Activated naive CD8-positive, alpha-beta T cell (primary cell): ENCODE results near the gene ODAM.

Experiments
- H3K27ac Mint-ChIP-seq: one replicate; pipeline ENCODE4 v1.8.0; 2021; ENCODE audit warnings: mixed read lengths
- H3K27me3 Mint-ChIP-seq: one replicate; pipeline ENCODE4 v1.8.0; 2021; ENCODE audit warnings: mixed read lengths
- H3K36me3 Mint-ChIP-seq: one replicate; pipeline ENCODE4 v1.8.0; 2021; ENCODE audit warnings: mixed read lengths
- H3K4me1 Mint-ChIP-seq: one replicate; pipeline ENCODE4 v1.8.0; 2021; ENCODE audit warnings: low read depth, mixed read lengths
- H3K4me3 Mint-ChIP-seq: one replicate; pipeline ENCODE4 v1.8.0; 2021; ENCODE audit warnings: mild to moderate bottlenecking, mixed read lengths
- H3K9me3 Mint-ChIP-seq: one replicate; pipeline ENCODE4 v1.8.0; 2021; ENCODE audit warnings: low read depth, mixed read lengths

ODAM gene, protein sequence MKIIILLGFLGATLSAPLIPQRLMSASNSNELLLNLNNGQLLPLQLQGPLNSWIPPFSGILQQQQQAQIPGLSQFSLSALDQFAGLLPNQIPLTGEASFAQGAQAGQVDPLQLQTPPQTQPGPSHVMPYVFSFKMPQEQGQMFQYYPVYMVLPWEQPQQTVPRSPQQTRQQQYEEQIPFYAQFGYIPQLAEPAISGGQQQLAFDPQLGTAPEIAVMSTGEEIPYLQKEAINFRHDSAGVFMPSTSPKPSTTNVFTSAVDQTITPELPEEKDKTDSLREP

DNA sequence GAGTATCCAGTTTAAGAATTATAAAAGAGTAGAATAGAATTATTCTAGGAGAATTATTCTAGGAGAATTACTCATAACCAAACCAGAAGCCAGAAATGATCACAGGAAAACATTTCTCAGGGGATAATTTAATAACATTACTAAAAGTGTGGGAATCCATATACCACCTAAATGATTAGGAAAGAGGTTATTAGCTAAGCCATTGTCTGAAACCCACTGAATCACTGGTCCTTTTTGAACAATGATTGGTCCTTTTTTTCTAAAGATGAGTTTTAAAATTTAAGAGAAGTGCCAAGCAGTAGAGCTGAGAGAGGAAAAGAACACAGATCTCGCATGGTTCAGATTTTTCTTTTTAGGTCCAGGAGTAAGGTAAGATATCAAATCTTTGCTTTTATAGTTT lies at the start of gene ODAM:
Gene ODAM, plus strand, starts transcription at position 301 of the 400 bp plus-strand sequence. CDS start 819 bp downstream, outside the sequence.
- no peaks in the 10 kb centered on the region for H3K9me3 Mint-ChIP-seq
- H3K4me1 Mint-ChIP-seq, result no peaks in the 10 kb centered on the region

DNA sequence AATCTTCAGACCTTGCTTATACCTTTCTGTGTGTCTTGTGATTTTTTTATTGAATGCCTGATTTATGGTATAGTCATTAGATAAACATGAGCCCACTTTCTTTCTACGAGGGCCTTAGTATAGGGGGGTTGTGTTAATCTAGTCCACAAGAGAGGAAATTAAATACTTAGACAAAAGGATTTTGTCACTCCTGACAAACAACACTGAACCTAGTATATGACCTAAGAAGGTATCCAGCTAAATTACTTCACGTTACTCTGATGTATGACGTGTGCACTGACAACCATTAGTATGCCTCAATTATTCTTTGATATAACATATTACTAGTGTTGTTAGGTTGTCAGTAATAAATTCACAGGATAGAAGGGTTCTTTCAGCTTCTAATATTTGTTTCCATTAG lies 44.3 kb upstream of the ODAM start:
- H3K9me3 Mint-ChIP-seq, result no peaks in the 10 kb centered on the region
- no peaks in the 10 kb centered on the region for H3K27me3 Mint-ChIP-seq
- H3K4me3 Mint-ChIP-seq, result no peak overlapping the region
- no peak overlapping the region for H3K27ac Mint-ChIP-seq
- no peaks in the 10 kb centered on the region for H3K36me3 Mint-ChIP-seq
- H3K4me1 Mint-ChIP-seq, result no peaks in the 10 kb centered on the region

More for the DNA sequence above, at the start of gene ODAM:
- Mint-ChIP-seq H3K36me3 (no peaks in the 10 kb centered on the region), H3K27ac (no peak within 1 kb of the TSS), H3K27me3 (no peaks in the 10 kb centered on the region), H3K4me3 (no peak within 1 kb of the TSS)

DNA sequence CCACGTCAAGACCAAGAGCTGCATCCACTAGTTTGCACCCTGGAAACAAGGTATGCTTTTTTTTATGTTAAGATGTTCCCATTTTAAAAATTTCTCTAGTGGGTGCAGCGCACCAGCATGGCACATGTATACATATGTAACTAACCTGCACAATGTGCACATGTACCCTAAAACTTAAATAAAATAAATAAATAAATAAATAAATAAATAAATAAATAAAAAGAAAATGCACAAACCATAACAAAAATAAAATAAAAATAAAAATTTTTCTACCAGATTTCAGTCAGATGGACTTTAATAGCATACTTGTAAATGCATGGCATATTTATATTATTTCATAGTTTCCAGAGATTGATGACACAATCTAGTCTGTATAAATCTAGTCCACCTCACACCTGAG lies 43.4 kb upstream of the ODAM start:
- Mint-ChIP-seq H3K4me3 (no peak overlapping the region), H3K27ac (no peak overlapping the region), H3K36me3 (no peaks in the 10 kb centered on the region), H3K9me3 (no peaks in the 10 kb centered on the region), H3K27me3 (no peaks in the 10 kb centered on the region), H3K4me1 (no peaks in the 10 kb centered on the region)

DNA sequence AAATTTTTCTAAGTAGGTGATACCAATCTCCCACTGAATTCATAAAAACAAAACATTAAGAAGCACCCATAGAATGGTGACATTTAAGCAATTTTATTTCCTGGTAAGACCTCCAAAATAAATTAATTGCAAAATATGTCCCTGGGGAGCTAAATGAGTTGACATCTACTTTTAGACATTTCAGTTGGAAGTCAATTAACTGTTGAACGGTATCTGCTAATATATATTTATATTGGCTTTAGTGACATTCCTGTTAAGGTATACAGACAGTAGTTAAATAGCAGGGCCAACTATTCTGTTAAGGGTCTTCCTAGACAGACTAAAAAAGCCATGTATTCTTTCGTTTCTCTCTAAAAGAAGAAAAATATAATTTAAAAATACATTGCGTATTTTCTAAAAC lies 41.6 kb upstream of the ODAM start, which contains the start of gene PRR27:
Gene PRR27, plus strand, starts transcription at position 301 of the 400 bp plus-strand sequence. CDS start 139 bp downstream, outside the sequence.
- no peaks in the 10 kb centered on the region for H3K27me3 Mint-ChIP-seq
- H3K27ac Mint-ChIP-seq, result no peak within 1 kb of the TSS
- H3K4me1 Mint-ChIP-seq, result no peaks in the 10 kb centered on the region

DNA sequence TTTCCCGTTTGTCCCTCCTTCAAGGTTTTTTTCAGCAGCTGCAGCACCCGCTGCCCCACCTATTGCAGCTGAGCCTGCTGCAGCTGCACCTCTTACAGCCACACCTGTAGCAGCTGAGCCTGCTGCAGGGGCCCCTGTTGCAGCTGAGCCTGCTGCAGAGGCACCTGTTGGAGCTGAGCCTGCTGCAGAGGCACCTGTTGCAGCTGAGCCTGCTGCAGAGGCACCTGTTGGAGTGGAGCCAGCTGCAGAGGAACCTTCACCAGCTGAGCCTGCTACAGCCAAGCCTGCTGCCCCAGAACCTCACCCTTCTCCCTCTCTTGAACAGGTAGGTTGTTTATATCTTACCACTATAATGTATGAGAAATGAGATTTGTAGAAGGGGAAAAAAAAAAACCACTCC lies 36.9 kb upstream of the ODAM start:
- Mint-ChIP-seq H3K36me3 (no peaks in the 10 kb centered on the region), H3K4me1 (no peaks in the 10 kb centered on the region), H3K27ac (no peak overlapping the region), H3K4me3 (no peak overlapping the region), H3K9me3 (no peaks in the 10 kb centered on the region), H3K27me3 (no peaks in the 10 kb centered on the region)

More for the DNA sequence above, 41.6 kb upstream of the ODAM start, which contains the start of gene PRR27:
- no peaks in the 10 kb centered on the region for H3K36me3 Mint-ChIP-seq
- H3K9me3 Mint-ChIP-seq, result no peaks in the 10 kb centered on the region
- H3K4me3 Mint-ChIP-seq, result no peak within 1 kb of the TSS

DNA sequence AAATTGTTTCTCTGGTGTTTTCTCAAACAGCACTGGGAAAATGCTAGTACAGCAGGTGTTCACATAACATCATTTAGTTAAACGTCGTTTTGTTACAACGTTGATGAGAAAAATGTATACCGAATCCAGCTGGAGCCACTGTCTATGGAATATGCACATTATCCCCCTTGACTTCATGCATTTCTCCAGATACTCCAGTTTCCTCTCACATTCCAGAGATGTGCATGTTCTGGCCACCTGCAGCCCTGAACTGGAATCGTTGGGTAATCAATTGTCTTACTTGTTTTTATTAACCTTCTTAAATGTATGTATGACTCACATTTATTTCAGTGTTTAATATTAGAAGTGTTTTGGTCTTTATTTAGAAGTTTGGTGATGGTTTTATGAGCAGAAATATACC lies 18.4 kb upstream of the ODAM start:
- H3K9me3 Mint-ChIP-seq, result no peaks in the 10 kb centered on the region
- no peak overlapping the region for H3K4me3 Mint-ChIP-seq
- H3K4me1 Mint-ChIP-seq, result no peaks in the 10 kb centered on the region
- no peak overlapping the region for H3K27ac Mint-ChIP-seq
- H3K36me3 Mint-ChIP-seq, result no peaks in the 10 kb centered on the region
- H3K27me3 Mint-ChIP-seq, result peaks cover under 1% of the 10 kb centered on the region

DNA sequence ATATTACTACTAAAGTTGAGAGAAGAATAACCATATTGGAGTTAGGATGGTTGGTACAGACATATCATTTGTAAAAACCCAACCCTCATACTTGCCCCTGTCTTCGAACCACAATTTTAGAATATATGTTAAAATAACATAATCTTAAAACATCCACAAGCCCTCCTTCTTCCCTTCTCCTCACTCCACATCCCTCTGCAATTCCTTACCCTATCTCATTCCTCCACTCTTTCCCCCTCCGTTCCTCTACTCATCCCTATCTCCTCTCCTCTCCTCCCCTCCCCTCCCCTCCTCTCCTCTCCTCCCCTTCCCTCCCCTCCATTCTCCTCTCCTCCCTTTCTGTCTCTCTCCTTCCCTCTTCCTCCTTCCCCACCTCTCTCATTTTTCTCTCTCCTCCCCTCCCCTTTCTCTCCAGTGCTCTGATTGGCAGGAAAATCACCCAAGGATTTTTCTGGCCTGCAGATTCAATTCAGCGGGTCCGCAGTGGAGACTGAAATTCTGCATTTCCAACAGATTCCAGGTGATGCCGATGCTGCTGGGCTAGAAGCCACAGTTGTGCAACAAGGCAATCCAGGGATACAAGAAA lies 17.4 kb upstream of the ODAM start:
- no peak overlapping the region for H3K27ac Mint-ChIP-seq
- H3K4me3 Mint-ChIP-seq, result no peak overlapping the region
- H3K9me3 Mint-ChIP-seq, result no peaks in the 10 kb centered on the region
- H3K4me1 Mint-ChIP-seq, result no peaks in the 10 kb centered on the region
- H3K36me3 Mint-ChIP-seq, result no peaks in the 10 kb centered on the region
- peaks cover 1% of the 10 kb centered on the region for H3K27me3 Mint-ChIP-seq

DNA sequence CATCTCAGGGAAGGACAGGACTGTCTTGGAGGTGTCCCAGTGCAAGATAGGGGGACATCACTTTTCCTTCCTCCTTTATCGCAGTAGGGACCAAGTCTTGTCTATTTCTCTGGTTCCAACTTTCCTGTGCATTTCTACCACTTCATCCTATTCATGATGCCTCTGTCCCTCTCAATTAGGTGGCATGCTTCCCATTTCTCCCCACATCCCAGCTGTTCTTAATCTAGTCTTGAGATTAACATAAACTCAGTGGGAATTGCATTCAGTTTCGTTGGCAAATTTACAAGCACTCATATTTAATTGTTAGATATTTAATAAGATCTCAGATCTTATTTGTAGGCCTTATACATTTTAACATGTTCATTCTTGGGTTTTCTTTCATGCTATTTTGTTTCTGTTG lies 15.7 kb upstream of the ODAM start:
- H3K4me1 Mint-ChIP-seq, result no peaks in the 10 kb centered on the region
- no peak overlapping the region for H3K4me3 Mint-ChIP-seq
- H3K27me3 Mint-ChIP-seq, result peaks cover 1% of the 10 kb centered on the region
- H3K36me3 Mint-ChIP-seq, result no peaks in the 10 kb centered on the region
- no peak overlapping the region for H3K27ac Mint-ChIP-seq
- H3K9me3 Mint-ChIP-seq, result no peaks in the 10 kb centered on the region

DNA sequence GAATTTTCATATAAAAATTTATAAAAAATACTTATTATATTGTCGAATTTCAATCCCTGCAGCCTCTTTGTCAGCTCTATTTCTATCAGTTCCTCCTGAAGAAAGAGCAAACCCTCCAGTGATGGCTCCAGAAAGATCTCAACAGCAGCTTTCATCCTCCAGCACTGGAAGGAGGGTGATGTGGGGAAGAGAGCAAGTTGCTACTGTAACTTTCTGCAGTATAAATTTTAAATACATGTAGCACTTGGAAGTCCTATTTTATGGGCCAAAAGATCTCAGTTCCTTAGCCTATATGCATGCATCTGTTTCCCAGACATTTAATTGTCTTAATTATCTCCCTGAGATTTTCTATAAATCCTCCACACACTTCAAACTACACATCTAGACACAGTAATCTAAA lies 13.7 kb upstream of the ODAM start:
- no peak overlapping the region for H3K27ac Mint-ChIP-seq
- no peaks in the 10 kb centered on the region for H3K36me3 Mint-ChIP-seq

DNA sequence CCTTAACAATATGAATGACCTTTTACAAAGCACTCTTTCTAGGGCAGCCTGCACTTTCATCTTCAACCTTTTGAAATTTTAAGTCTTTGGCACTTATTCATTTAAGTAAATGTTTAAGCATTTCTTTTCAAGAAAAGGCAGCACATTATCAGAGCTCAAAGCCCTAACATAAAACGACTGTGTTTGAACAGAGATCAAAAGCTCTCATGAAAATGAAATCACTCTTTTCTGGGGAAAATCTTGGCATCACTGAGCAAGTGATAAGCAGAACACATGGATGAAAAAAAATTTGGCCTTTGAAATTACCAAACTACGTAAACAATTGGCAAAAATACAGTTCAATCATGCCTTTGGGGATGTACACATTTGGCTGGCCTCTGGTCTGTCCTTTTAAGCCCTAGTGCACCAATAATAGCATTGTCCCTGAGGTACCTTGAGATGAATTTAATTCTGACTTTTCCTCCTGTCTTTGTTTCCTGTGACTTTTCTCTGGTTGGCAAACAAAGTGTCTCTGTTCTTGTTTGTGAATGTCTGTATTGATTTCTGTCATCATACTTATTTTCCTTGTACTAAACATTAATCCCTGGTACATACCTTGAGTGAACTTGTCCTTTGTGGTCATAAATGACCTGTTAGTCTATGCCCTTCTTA lies 12.9 kb upstream of the ODAM start:
- no peak overlapping the region for H3K4me3 Mint-ChIP-seq
- H3K4me1 Mint-ChIP-seq, result no peaks in the 10 kb centered on the region
- no peaks in the 10 kb centered on the region for H3K36me3 Mint-ChIP-seq
- H3K27me3 Mint-ChIP-seq, result peaks cover 1% of the 10 kb centered on the region
- no peak overlapping the region for H3K27ac Mint-ChIP-seq
- H3K9me3 Mint-ChIP-seq, result no peaks in the 10 kb centered on the region

More for the DNA sequence above, 13.7 kb upstream of the ODAM start:
- H3K4me3 Mint-ChIP-seq, result no peak overlapping the region
- H3K9me3 Mint-ChIP-seq, result no peaks in the 10 kb centered on the region
- H3K4me1 Mint-ChIP-seq, result no peaks in the 10 kb centered on the region
- peaks cover 1% of the 10 kb centered on the region for H3K27me3 Mint-ChIP-seq

DNA sequence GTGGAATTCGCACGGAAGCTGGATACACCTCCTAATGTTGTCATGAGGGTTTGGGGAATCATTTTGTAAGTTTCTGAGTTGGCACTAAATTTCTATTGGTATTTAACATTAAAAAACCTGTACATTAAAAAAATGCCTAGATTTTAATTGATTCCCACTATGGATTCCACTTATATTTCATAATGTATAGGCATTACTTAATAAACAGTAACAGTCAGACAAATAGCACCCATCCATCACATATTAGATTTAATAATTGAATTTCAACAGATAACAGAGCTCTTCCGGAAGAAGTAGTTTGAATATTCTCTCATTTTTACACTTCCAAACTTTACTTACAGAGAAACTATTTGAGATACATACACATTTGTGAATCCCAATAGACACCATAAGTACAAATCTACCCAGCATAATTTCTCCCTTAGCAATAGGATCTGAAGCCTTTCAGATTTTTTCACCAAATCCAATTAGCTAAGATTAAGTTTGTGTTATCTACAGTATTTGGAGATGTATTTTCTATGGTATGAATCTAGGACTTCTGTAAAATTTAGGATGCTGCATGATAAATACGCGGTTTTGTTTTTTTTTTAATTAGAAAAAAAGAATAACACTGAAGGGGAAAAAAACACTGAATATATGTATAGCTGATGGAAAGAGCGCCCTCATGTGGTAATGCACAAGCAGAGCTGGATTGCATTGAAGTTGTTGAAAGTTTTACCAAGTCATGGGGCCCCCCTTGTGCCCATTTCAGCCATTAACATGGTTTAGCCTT lies 12.2 kb upstream of the ODAM start:
- Mint-ChIP-seq H3K27ac (no peak overlapping the region), H3K36me3 (no peaks in the 10 kb centered on the region), H3K27me3 (peaks cover 1% of the 10 kb centered on the region), H3K9me3 (no peaks in the 10 kb centered on the region), H3K4me1 (no peaks in the 10 kb centered on the region), H3K4me3 (no peak overlapping the region)

DNA sequence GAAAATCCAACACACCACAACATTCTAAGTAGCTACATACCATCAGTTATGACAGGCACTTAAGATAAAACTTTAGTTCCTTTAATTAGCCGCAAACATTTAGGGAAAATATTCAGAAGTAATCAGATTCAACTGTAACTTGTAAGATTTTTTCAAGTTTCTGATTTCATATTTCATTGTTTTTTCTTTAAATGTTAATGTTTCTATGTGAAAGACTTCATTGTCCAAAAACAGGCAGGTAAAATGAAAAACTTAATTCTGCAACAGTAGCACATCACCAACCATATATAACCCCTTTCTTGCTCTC lies 11.6 kb upstream of the ODAM start:
- Mint-ChIP-seq H3K9me3 (no peaks in the 10 kb centered on the region), H3K27ac (no peak overlapping the region), H3K4me1 (no peaks in the 10 kb centered on the region), H3K27me3 (peaks cover 1% of the 10 kb centered on the region), H3K4me3 (no peak overlapping the region), H3K36me3 (no peaks in the 10 kb centered on the region)

DNA sequence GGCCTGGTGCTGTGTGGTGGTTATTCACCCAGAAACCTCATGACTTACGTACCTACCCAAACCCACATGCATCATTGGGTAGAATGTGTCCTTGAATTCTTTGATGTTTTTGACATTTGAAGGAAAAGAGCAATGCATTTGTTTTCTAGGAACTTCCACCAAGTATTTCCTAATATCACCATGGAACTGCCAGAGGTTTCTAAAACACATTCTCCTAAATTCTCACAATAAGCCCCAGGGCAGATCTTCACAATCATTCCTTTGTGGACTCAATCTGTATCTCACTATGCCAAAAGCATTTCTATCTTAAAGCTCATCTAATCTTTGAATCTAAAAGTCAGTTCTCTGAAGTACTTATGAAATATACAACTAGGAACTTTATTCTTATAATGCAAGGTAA lies 8.3 kb upstream of the ODAM start:
- Mint-ChIP-seq H3K27me3 (no peaks in the 10 kb centered on the region), H3K27ac (no peak overlapping the region), H3K4me1 (no peaks in the 10 kb centered on the region), H3K4me3 (no peak overlapping the region), H3K36me3 (no peaks in the 10 kb centered on the region), H3K9me3 (no peaks in the 10 kb centered on the region)

DNA sequence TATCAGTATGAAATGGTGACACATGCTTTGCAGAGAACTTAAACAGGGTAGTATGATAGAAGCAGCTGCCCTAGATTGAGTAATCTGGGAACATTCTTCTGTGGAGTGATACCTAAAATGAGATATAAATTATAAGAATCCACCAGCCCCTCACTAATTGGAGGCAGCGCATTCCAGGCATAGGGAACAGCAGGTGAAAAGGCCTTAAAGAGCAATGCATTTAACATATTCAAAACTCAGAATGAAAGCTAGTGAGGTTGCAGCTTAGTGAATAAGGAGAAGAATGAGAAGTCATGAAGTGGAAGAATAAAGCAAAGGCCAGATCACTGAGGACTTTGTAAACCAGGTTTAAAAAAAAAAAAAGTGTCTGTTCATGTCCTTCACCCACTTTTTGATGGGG lies 4.9 kb upstream of the ODAM start:
- H3K27ac Mint-ChIP-seq, result no peak overlapping the region
- no peaks in the 10 kb centered on the region for H3K36me3 Mint-ChIP-seq
- H3K9me3 Mint-ChIP-seq, result no peaks in the 10 kb centered on the region
- no peaks in the 10 kb centered on the region for H3K4me1 Mint-ChIP-seq
- H3K27me3 Mint-ChIP-seq, result no peaks in the 10 kb centered on the region
- no peak overlapping the region for H3K4me3 Mint-ChIP-seq

DNA sequence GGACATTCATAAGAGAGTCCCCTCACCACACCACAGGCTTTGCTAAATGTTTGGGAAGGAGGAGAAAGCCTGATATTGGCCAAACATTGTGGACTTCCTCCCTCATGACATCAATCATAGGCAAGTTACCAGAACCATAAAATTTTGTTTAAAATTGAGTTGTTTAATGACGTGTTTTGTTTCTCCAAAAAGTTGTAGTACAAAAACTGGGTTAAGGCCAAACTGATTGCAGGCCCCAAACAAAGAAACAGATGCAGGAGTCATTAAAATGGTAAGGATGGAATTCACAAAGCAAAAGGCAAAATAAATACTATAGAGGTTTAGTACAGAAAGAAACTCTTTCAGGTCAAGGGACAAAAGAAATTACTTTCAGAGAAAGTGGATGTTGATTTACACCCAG lies 3.9 kb upstream of the ODAM start:
- Mint-ChIP-seq H3K9me3 (no peaks in the 10 kb centered on the region), H3K4me3 (no peak overlapping the region), H3K4me1 (no peaks in the 10 kb centered on the region), H3K36me3 (no peaks in the 10 kb centered on the region), H3K27ac (no peak overlapping the region), H3K27me3 (no peaks in the 10 kb centered on the region)
